Amygdala (tissue), 56 donors: ENCODE data around the gene SOX5.

Experiments used
- DNase-seq, 56 donors: peaks; one replicate each; lab custom pipeline; 2025; lab: John Stamatoyannopoulos, UW

Gene SOX5

GRCh38 chr12:23631786-23632377, 317.6 kb downstream of the SOX5 start:
- no peak for DNase-seq

GRCh38 chr12:23630524-23630923, 318.9 kb downstream of the SOX5 start:
- no peak for DNase-seq

GRCh38 chr12:23628806-23629205, 320.7 kb downstream of the SOX5 start:
- DNase-seq = peak in 1 of 56 donors; percentile 11

- DNase-seq = no peak
Measured at GRCh38 chr12:23626791-23627190, 322.7 kb downstream of the SOX5 start.

- no peak for DNase-seq
Measured at GRCh38 chr12:23621900-23622299, 327.6 kb downstream of the SOX5 start.

GRCh38 chr12:23618718-23619117, 330.8 kb downstream of the SOX5 start:
- DNase-seq = no peak

GRCh38 chr12:23617749-23618148, 331.7 kb downstream of the SOX5 start:
- DNase-seq = no peak

GRCh38 chr12:23614280-23614679, 335.2 kb downstream of the SOX5 start:
- no peak for DNase-seq

GRCh38 chr12:23611320-23611719, 338.1 kb downstream of the SOX5 start:
- no peak for DNase-seq

GRCh38 chr12:23600919-23601318, 348.6 kb downstream of the SOX5 start:
- no peak for DNase-seq

- DNase-seq = no peak
Measured at GRCh38 chr12:23596568-23596967, 352.9 kb downstream of the SOX5 start.

GRCh38 chr12:23587833-23588559, 361.5 kb downstream of the SOX5 start:
- no peak for DNase-seq

GRCh38 chr12:23585782-23586163, 363.7 kb downstream of the SOX5 start:
- no peak for DNase-seq

GRCh38 chr12:23585156-23585781, 364.2 kb downstream of the SOX5 start:
- DNase-seq = no peak

- no peak for DNase-seq
Measured at GRCh38 chr12:23581913-23582312, 367.6 kb downstream of the SOX5 start.

- DNase-seq = no peak
Measured at GRCh38 chr12:23579257-23579656, 370.2 kb downstream of the SOX5 start.

GRCh38 chr12:23576372-23576771, 373.1 kb downstream of the SOX5 start:
- DNase-seq = no peak

GRCh38 chr12:23569356-23569755, 380.1 kb downstream of the SOX5 start:
- no peak for DNase-seq

GRCh38 chr12:23566133-23566532, 383.3 kb downstream of the SOX5 start:
- DNase-seq = no peak

- no peak for DNase-seq
Measured at GRCh38 chr12:23564451-23565152, 384.9 kb downstream of the SOX5 start.
